GM12864 (cell line): ENCODE data around the gene SH3PXD2A.

Source experiments
- DNase-seq: peaks from one replicate; pipeline ENCODE4 v3.0.0-alpha.2; 2011; ENCODE audit warnings: low read depth
- H3K4me3 ChIP-seq: 2 replicates; pipeline ENCODE4 v1.5.1; 2011; ENCODE audit warnings: mild to moderate bottlenecking, low read depth, low read length, control low read depth
- TF ChIP-seq, protein P1 (sequence below): IDR thresholded peaks from 2 replicates; pipeline ENCODE4 v1.5.1; 2011; ENCODE audit warnings: low read depth, mild to moderate bottlenecking, moderate library complexity, low read length, control low read depth, inconsistent platforms; ENCODE audit errors: missing control alignments

Gene SH3PXD2A

DNA sequence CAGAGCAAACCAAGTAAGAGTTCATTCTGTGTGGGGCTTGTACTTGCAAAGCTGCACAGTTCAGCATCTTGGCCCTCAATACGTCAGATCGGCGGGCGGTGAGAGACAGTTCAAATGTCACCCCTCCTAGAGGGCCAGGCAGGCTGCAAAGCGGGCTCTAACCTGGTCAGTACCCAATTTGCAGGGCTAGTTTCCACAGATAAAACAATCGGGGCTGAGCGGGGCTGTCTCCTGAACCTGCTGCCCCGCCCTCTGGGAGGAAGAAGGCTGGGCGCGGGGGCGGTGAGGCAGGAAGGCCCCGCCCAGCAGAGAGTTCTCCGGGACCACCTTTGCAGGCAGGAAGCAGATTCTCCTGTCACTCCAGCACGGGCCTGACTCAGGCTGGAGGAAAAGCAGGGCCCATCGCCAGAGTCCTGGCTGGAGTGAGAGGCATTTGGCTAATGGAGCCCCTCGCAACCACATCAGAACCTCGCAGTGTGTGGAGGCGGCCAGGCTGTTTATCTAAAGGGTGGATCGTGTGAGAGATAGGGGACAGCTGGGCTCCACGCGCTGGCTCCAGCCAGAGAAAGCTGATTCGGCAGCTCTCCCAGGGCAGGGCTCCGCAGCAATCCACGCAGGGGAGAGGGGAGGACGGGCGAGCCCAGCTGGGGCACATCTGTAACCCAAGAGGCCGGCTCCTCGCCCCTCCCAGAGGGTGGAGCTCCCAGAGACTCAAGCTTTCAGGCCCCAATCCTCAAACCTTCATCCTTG lies 83.1 kb downstream of the SH3PXD2A start:
- TF ChIP-seq, protein P1, sequence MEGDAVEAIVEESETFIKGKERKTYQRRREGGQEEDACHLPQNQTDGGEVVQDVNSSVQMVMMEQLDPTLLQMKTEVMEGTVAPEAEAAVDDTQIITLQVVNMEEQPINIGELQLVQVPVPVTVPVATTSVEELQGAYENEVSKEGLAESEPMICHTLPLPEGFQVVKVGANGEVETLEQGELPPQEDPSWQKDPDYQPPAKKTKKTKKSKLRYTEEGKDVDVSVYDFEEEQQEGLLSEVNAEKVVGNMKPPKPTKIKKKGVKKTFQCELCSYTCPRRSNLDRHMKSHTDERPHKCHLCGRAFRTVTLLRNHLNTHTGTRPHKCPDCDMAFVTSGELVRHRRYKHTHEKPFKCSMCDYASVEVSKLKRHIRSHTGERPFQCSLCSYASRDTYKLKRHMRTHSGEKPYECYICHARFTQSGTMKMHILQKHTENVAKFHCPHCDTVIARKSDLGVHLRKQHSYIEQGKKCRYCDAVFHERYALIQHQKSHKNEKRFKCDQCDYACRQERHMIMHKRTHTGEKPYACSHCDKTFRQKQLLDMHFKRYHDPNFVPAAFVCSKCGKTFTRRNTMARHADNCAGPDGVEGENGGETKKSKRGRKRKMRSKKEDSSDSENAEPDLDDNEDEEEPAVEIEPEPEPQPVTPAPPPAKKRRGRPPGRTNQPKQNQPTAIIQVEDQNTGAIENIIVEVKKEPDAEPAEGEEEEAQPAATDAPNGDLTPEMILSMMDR = no peak
- peak overlapping the region; percentile 71 for H3K4me3 ChIP-seq
- DNase-seq = no peak

DNA sequence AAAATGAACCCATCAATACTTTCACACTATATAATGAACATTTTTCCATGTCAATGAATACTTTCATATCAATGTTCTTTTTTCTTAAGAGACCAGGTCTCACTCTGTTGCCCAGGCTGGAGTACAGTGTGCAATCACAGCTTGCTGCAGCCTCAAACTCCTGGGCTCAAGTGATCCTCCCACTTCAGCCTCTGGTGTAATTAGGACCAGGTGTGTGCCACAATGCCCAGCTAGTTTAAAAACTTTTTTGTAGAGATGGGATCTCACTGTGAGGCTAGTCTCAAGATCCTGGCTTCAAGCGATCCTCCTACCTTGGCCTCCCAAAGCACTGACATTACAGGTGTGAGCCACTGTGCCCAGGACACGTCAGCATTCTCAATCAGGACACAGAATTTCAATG lies 85.2 kb downstream of the SH3PXD2A start:
- DNase-seq = no peak
- TF ChIP-seq, protein P1 = no peak

DNA sequence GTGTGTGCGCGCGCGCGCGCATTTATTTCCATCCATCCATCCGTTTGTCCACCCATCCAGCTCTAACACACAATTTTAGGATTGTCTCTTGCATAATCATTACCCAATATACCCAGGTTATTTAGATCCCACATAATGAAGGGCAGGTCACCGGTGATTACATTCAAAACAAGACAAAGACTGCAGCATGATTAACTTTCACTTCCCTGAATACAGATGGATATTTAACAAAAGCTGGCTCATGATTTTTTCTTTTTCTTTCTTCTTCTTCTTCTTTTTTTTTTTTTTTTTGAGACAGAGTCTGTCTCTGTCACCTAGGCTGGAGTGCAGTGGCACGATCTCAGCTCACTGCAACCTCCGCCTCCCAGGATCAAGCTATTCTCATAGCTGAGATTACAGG lies 86.2 kb downstream of the SH3PXD2A start:
- TF ChIP-seq, protein P1 = no peak
- no peak for DNase-seq
- H3K4me3 ChIP-seq = no peak overlapping the region

More for the DNA sequence above, 85.2 kb downstream of the SH3PXD2A start:
- no peak overlapping the region for H3K4me3 ChIP-seq

DNA sequence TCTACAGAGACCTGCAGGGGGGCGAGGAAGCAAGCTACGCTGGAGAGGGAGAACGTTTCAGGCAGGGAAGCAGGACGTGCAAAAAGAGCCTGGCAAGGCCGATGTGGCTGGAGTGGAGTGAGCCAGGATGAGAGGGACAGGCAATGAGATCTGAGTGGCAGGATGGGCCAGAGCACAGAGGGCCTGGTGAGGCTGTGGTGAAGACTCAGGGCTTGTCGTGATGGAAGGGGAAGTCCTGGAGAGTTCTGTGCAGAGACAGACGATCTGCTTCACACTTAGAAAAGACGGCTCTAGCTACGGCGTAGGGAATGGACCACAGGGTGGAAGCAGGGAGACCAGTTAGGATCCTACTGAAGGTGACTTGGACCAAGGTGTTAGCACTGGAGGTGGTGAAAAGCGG lies 87.0 kb downstream of the SH3PXD2A start:
- TF ChIP-seq, protein P1 = no peak
- H3K4me3 ChIP-seq = no peak overlapping the region
- DNase-seq = no peak

DNA sequence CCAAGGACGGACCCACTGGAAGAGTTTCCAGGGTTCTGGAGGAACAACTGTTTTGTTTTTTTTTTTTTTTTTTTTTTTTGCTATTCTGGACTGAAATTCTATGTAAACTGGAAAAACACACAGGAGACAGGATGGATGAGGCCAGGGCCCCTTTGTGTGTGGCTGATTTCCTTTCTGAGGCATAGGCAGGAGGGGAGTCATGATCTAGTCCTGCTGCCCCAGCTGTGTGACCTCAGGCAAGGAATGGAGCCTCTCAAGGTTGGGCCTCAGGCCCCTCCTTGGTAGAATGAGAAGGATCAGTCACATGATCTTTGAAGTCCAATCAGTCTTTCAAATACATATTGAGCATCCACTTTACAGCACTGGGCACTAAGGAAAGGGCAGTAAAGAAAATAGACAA lies 87.6 kb downstream of the SH3PXD2A start:
- TF ChIP-seq, protein P1 = no peak
- no peak for DNase-seq
- H3K4me3 ChIP-seq = no peak overlapping the region

DNA sequence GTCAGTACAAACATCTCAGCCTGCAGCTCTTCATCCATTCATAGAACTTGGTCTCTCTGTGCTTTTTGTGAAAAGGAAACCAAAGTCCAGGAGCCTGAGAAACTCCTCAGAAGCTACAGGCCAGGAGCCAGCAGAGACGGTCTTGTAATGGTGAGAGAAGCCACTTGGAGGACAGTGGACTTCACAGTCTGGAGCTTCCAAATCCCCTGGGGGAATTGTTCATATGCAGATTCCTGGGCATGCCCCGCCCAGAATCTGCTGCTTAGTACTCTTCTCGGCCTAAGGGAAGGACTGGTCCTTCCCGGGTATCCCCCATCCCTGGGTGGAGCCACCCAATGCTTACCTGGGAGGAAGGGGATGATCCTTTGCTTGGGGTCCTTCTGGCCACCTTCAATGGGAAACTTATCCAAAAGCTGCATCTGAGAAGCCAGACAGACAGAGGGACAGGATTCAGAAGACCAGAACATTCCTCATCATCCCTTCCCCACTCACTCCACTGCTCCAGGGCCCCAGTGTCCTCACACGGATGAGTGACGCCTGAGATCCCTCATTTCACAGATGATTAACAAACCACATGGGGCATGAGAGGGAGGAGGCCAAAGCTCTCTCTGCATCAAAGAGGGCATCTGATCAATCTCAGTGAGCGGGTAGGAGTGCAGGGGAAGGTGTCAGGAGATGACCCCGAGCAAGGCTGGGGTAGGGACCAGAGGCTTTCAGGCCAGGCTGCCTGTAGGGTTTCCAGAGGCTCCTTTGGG lies 88.4 kb downstream of the SH3PXD2A start:
- no peak overlapping the region for H3K4me3 ChIP-seq
- no peak for DNase-seq
- TF ChIP-seq, protein P1 = no peak

DNA sequence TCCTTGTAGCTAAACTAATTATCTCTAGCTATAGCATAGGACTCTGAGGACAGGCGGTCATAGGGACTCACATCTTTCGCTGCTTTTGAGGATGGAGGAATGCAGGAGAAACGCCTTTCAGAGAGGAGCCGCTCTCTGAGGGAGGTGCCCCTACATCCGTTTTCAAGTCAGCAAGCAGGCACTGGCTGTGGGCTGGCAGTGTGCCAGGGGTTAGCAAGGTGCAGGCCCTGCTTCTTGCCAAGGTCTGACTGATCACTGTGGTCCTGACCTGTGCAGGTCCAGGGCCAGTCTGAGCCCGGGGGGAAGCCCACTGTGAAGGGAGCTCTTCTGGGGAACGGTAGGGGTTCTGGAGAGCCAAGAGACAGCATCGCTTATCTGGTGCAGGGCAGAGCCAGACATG lies 89.4 kb downstream of the SH3PXD2A start:
- DNase-seq = no peak
- no peak overlapping the region for H3K4me3 ChIP-seq
- TF ChIP-seq, protein P1 = no peak
